K562 (cell line): ENCODE results near the gene EIF1. TPM values are rescaled to one million over a fixed set of nuclear protein-coding genes. Genes with fewer than 3 reads are reported as not detected.

ENCODE experiments used
- BACH1 ChIP-seq: fragments of 200-800 bp; sonication (Bioruptor generic); IDR thresholded peaks from 2 replicates; pipeline ENCODE4 v1.6.1; 2016; ENCODE audit warnings: missing genetic modification characterization, missing compliant biosample characterization
- GTF2F1 ChIP-seq: IDR thresholded peaks from 2 replicates; pipeline ENCODE4 v1.6.1; 2011; ENCODE audit warnings: low read depth, low read length, improper control_type of control experiment
- HDAC1 ChIP-seq, 2 experiments: fragments of 450-650 bp; IDR thresholded peaks; 2 replicates each; pipeline ENCODE4 v1.6.1; 2016 to 2017; ENCODE audit warnings: inconsistent platforms in 1 of 2, mild to moderate bottlenecking in 1 of 2, moderate library complexity in 1 of 2
- HMBOX1 ChIP-seq: sonication (generic); IDR thresholded peaks from 2 replicates; pipeline ENCODE4 v1.6.1; 2016
- ILK ChIP-seq: fragments of 450-650 bp; IDR thresholded peaks from 2 replicates; pipeline ENCODE4 v1.6.1; 2016; ENCODE audit warnings: missing genetic modification characterization, low read depth, mild to moderate bottlenecking, missing compliant biosample characterization, moderate library complexity, borderline replicate concordance
- KLF13 ChIP-seq: fragments of 450-650 bp; IDR thresholded peaks from 2 replicates; pipeline ENCODE4 v1.6.1; 2016; ENCODE audit warnings: missing genetic modification characterization, low read depth, mild to moderate bottlenecking, missing compliant biosample characterization, moderate library complexity, borderline replicate concordance
- LEF1 ChIP-seq: fragments of 450-650 bp; IDR thresholded peaks from 2 replicates; pipeline ENCODE4 v1.6.1; 2016; ENCODE audit warnings: mild to moderate bottlenecking
- NFYB ChIP-seq: IDR thresholded peaks from 2 replicates; pipeline ENCODE4 v1.6.1; 2011; ENCODE audit warnings: mild to moderate bottlenecking, moderate library complexity; ENCODE audit not compliant: insufficient read length; ENCODE audit errors: extremely low read depth
- PCBP2 ChIP-seq: fragments of 200-400 bp; formaldehyde crosslinking; IDR thresholded peaks from 2 replicates; pipeline ENCODE4 v1.6.1; 2018; ENCODE audit warnings: low read length, low read depth, mild to moderate bottlenecking, moderate library complexity; ENCODE audit not compliant: poor library complexity, severe bottlenecking
- POLR2A ChIP-seq: fragments of 450-650 bp; conservative IDR thresholded peaks from 2 replicates; pipeline ENCODE4 v1.6.1; 2016
- PTBP1 ChIP-seq: fragments of 200-400 bp; formaldehyde crosslinking; IDR thresholded peaks from 2 replicates; pipeline ENCODE4 v1.6.1; 2017; ENCODE audit warnings: low read depth, low read length
- SIRT6 ChIP-seq: IDR thresholded peaks from one replicate; pipeline ENCODE4 v1.6.1; 2012; ENCODE audit warnings: low read depth, mild to moderate bottlenecking, control low read depth, inconsistent platforms, low read length, moderate library complexity
- SMARCB1 ChIP-seq: IDR thresholded peaks from 2 replicates; pipeline ENCODE4 v1.6.1; 2011; ENCODE audit warnings: improper control_type of control experiment, low read depth; ENCODE audit not compliant: insufficient read length
- SMC3 ChIP-seq: conservative IDR thresholded peaks from 2 replicates; pipeline ENCODE4 v1.6.1; 2011; ENCODE audit warnings: low read depth, low read length, improper control_type of control experiment; ENCODE audit not compliant: insufficient read depth
- ZBTB9 ChIP-seq: fragments of 450-650 bp; formaldehyde crosslinking; IDR thresholded peaks from 2 replicates; pipeline ENCODE4 v1.4.0; 2020; ENCODE audit warnings: mild to moderate bottlenecking, moderate library complexity
- ZFX ChIP-seq: sonication (generic); formaldehyde crosslinking; IDR thresholded peaks from 2 replicates; pipeline ENCODE4 v1.8.0; 2022; ENCODE audit warnings: mild to moderate bottlenecking, missing genetic modification reagents, moderate library complexity
- ZNF232 ChIP-seq: sonication (generic); formaldehyde crosslinking; IDR thresholded peaks from 2 replicates; pipeline ENCODE4 v1.8.0; 2022; ENCODE audit warnings: mild to moderate bottlenecking, missing genetic modification reagents
- ZNF318 ChIP-seq, 2 experiments: fragments of 450-650 bp; IDR thresholded peaks; 2 replicates each; pipeline ENCODE4 v1.6.1; 2016; ENCODE audit warnings: mild to moderate bottlenecking in 2 of 2, borderline replicate concordance in 1 of 2, low read depth in 1 of 2, moderate library complexity in 1 of 2
- ZNF696 ChIP-seq: fragments of 250-450 bp; sonication (Bioruptor Pico); conservative IDR thresholded peaks from 2 replicates; pipeline ENCODE4 v1.4.0; 2020; ENCODE audit warnings: mild to moderate bottlenecking, moderate library complexity
- polyA plus RNA-seq, 8 experiments: library from polyadenylated mRNA; depleted of rRNA in 4 of 8; stranded (reverse) in 5 of 8; unstranded in 3 of 8; fragments of >200 nt; fragmentation: Nextera tagmentation in 2 of 8; fragmentation: Illumina TruSeq in 1 of 8; extraction: Ambion mirVana in 2 of 8; extraction: Trizol in 1 of 8; gene quantifications; 2 replicates each; pipeline versions ENCODE4 v1.2.1 to v1.2.3, GENCODE V29; 2011 to 2014; ENCODE audit warnings: inconsistent platforms in 1 of 8, missing spikeins in 1 of 8
- total RNA-seq, 7 experiments: library from RNA; depleted of rRNA in 6 of 7; stranded (reverse); fragments of >200 nt in 6 of 7; fragmentation: Illumina TruSeq in 2 of 7; extraction: Trizol in 2 of 7; gene quantifications; 2 replicates each; pipeline versions ENCODE4 v1.2.1 to v1.2.3, GENCODE V29; 2011 to 2021; ENCODE audit warnings: low replicate concordance in 1 of 7

Gene EIF1
- total and polyA plus RNA-seq, 9 of the 15 experiments (the other 6 are each of a cell fraction or from before 2014, with no cell fraction given) = 67.0 to 1,204 (median 320) TPM

GRCh38 chr17:41678411-41678906, 10.2 kb upstream of the EIF1 start (continued):
- no peak for TF ChIP-seq SIRT6
- TF ChIP-seq PTBP1 = no peak
- peak; percentile 99 for TF ChIP-seq GTF2F1
- no peak; the same call in 1 of the 2 replicates for TF ChIP-seq LEF1
- no peak for TF ChIP-seq NFYB
- TF ChIP-seq HMBOX1 = no peak
- no peak for TF ChIP-seq SMC3
- peak; percentile 78; the same call in 1 of the 2 replicates for TF ChIP-seq KLF13 (tag)
- TF ChIP-seq SMARCB1 = no peak
- TF ChIP-seq ZNF318 (IDR thresholded peaks at IDR 0.05; ENCODE audit: borderline replicate concordance in 1 of 2, low read depth in 1 of 2) = peak in 1 of 2 experiments; percentile 88; a peak in 2 of 4 replicates
- no peak for TF ChIP-seq BACH1 (tag)
- no peak for TF ChIP-seq HDAC1 (IDR thresholded peaks at IDR 0.05)
- TF ChIP-seq ZBTB9 (CRISPR knock-in tag) = peak; percentile 97
- peak; percentile 97 for TF ChIP-seq ZNF696 (CRISPR knock-in tag)
- peak; percentile 58 for TF ChIP-seq PCBP2
- 0 out of 2 replicates have a peak, but pooled peaks have one; percentile 3 for TF ChIP-seq ILK (tag)
- peak; percentile 45; the same call in 1 of the 2 replicates for TF ChIP-seq ZFX
- TF ChIP-seq POLR2A = peak; percentile 100
- TF ChIP-seq ZNF232 (CRISPR knock-in tag) = no peak
